Endodermal cell (in vitro differentiated cells): ENCODE data around the gene MOV10L1. TPM values are rescaled to one million over a fixed set of nuclear protein-coding genes. Genes with fewer than 3 reads are reported as not detected.

Source experiments
- DNase-seq: peaks from one replicate; pipeline ENCODE4 v3.0.0-alpha.2; 2017
- H3K27ac ChIP-seq: 2 replicates; pipeline ENCODE4 v1.5.1; 2013; ENCODE audit warnings: mild to moderate bottlenecking, low read depth, low read length, moderate library complexity
- H3K27me3 ChIP-seq: 2 replicates; pipeline ENCODE4 v1.6.1; 2013; ENCODE audit warnings: mild to moderate bottlenecking, low read length, moderate library complexity; ENCODE audit not compliant: insufficient read depth, control insufficient read depth, poor library complexity, severe bottlenecking
- H3K36me3 ChIP-seq: 2 replicates; pipeline ENCODE4 v1.7.0; 2013; ENCODE audit warnings: mild to moderate bottlenecking, low read length, moderate library complexity; ENCODE audit not compliant: control insufficient read depth, insufficient read depth
- H3K4me1 ChIP-seq: one replicate; pipeline ENCODE4 v1.7.0; 2013; ENCODE audit warnings: low read length; ENCODE audit not compliant: control insufficient read depth, insufficient read depth
- H3K4me3 ChIP-seq: 2 replicates; pipeline ENCODE4 v1.5.1; 2013; ENCODE audit warnings: mild to moderate bottlenecking, low read length, moderate library complexity
- H3K9ac ChIP-seq: 2 replicates; pipeline ENCODE4 v1.6.1; 2013; ENCODE audit warnings: mild to moderate bottlenecking, low read length, moderate library complexity; ENCODE audit not compliant: poor library complexity, severe bottlenecking; ENCODE audit errors: extremely low read depth
- H3K9me3 ChIP-seq: 2 replicates; pipeline ENCODE4 v1.6.1; 2013; ENCODE audit warnings: mild to moderate bottlenecking, low read length, moderate library complexity; ENCODE audit not compliant: control insufficient read depth
- H3K27ac Mint-ChIP-seq: 2 replicates; pipeline ENCODE4 v1.8.0; 2020; ENCODE audit warnings: mixed read lengths
- H3K27me3 Mint-ChIP-seq: 2 replicates; pipeline ENCODE4 v1.8.0; 2021; ENCODE audit warnings: mild to moderate bottlenecking, mixed read lengths; ENCODE audit not compliant: insufficient read depth
- H3K36me3 Mint-ChIP-seq: 2 replicates; pipeline ENCODE4 v1.8.0; 2020; ENCODE audit warnings: low read depth, mixed read lengths
- H3K4me1 Mint-ChIP-seq: 2 replicates; pipeline ENCODE4 v1.8.0; 2020; ENCODE audit warnings: mixed read lengths
- H3K4me3 Mint-ChIP-seq: 2 replicates; pipeline ENCODE4 v1.8.0; 2020; ENCODE audit warnings: mild to moderate bottlenecking, moderate library complexity, mixed read lengths
- H3K9me3 Mint-ChIP-seq: 2 replicates; pipeline ENCODE4 v1.8.0; 2020; ENCODE audit warnings: mild to moderate bottlenecking, mixed read lengths
- WGBS, 2 experiments: methylation state at CpG; one replicate each; pipeline versions ENCODE4 v1.1.5 to v1.1.7; 2013; ENCODE audit warnings: missing lambda C conversion rate in 2 of 2, mixed read lengths in 1 of 2; ENCODE audit not compliant: insufficient coverage in 1 of 2, insufficient read length in 1 of 2; 5-methylcytosine and 5-hydroxymethylcytosine counted together
- total RNA-seq, 2 donors: library from RNA; stranded (reverse); fragmentation: NEBNext Ultra II Directional in 1 of 2; extraction: Animal tissue kit (Norgen Biotek cat#: 25700) in 1 of 2; gene quantifications; 2 replicates in 1 of 2; 3 replicates in 1 of 2; pipeline ENCODE4 v1.2.1, GENCODE V29; 2021
- TF ChIP-seq, protein P1 (sequence below): fragments of 200-600 bp; sonication (generic); conservative IDR thresholded peaks from 2 replicates; pipeline ENCODE4 v1.5.0; 2021; ENCODE audit warnings: antibody characterized with exemption, mild to moderate bottlenecking

The MOV10L1 gene
- total RNA-seq, 2 donors from 2014 or later = 0.31 TPM; not detected in 1

DNA sequence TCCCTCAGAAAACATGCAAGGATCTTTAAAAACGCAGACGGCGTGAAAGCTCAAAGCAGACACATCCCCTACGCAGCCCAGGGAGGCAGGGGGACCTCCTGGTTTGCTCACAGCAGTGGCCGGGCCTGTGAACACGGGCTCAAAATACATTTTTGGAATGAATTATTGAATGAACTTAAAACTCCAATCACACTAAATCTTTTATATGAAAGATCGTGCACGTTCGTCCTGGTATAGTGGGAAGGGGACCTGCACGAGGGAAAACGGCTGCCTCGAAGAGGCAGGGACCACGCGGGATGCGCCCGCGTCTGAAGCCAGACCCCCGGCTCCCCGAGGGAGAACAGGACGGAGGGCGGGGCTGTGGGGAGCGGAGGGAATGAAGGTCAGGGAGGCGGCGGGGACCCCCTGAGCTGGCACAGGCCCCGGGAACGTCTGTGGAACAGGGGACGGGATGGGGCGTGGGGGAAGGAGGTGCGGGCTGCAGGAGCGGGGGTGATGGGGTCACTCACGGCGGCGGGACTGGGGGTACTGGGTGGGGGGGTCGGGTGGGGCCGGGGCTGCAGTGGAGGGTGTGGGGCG, 79.5 kb downstream of the MOV10L1 start:
- Histone ChIP-seq H3K9me3 (no peaks in the 10 kb centered on the region), H3K36me3 (no peaks in the 10 kb centered on the region), H3K27ac (no peak overlapping the region), H3K4me3 (no peak overlapping the region), H3K9ac (no peak overlapping the region), H3K4me1 (no peaks in the 10 kb centered on the region), H3K27me3 (peaks cover 25% of the 10 kb centered on the region)
- DNase-seq = no peak
- peaks cover 34% of the 10 kb centered on the region for H3K27me3 Mint-ChIP-seq
- H3K4me3 Mint-ChIP-seq = peak overlapping the region; percentile 75
- TF ChIP-seq, protein P1, sequence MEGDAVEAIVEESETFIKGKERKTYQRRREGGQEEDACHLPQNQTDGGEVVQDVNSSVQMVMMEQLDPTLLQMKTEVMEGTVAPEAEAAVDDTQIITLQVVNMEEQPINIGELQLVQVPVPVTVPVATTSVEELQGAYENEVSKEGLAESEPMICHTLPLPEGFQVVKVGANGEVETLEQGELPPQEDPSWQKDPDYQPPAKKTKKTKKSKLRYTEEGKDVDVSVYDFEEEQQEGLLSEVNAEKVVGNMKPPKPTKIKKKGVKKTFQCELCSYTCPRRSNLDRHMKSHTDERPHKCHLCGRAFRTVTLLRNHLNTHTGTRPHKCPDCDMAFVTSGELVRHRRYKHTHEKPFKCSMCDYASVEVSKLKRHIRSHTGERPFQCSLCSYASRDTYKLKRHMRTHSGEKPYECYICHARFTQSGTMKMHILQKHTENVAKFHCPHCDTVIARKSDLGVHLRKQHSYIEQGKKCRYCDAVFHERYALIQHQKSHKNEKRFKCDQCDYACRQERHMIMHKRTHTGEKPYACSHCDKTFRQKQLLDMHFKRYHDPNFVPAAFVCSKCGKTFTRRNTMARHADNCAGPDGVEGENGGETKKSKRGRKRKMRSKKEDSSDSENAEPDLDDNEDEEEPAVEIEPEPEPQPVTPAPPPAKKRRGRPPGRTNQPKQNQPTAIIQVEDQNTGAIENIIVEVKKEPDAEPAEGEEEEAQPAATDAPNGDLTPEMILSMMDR = no peak
- no peak overlapping the region for H3K27ac Mint-ChIP-seq
- H3K4me1 Mint-ChIP-seq = no peaks in the 10 kb centered on the region
- 29 to 33% methylated on average over 3 to 30 of the region's 36 CpGs for WGBS, 2 experiments
- H3K9me3 Mint-ChIP-seq = peaks cover 3% of the 10 kb centered on the region
- H3K36me3 Mint-ChIP-seq = no peaks in the 10 kb centered on the region

GRCh38 chr22:50169774-50170341, 80.1 kb downstream of the MOV10L1 start:
- H3K9me3 ChIP-seq = no peaks in the 10 kb centered on the region
- Mint-ChIP-seq H3K36me3 (no peaks in the 10 kb centered on the region), H3K9me3 (peaks cover 3% of the 10 kb centered on the region), H3K4me1 (no peaks in the 10 kb centered on the region), H3K4me3 (peak overlapping the region; percentile 75), H3K27ac (no peak overlapping the region), H3K27me3 (peaks cover 34% of the 10 kb centered on the region)
- H3K4me1 ChIP-seq = no peaks in the 10 kb centered on the region
- no peak overlapping the region for H3K4me3 ChIP-seq
- DNase-seq = peak; percentile 78
- no peak overlapping the region for H3K27ac ChIP-seq
- H3K9ac ChIP-seq = no peak overlapping the region
- H3K27me3 ChIP-seq = peaks cover 25% of the 10 kb centered on the region
- WGBS, 2 experiments = 0% methylated on average over 64 of the region's 70 CpGs; no CpG with 5 or more reads in 1 of the 2 experiments
- TF ChIP-seq, protein P1 = peak; percentile 27
- no peaks in the 10 kb centered on the region for H3K36me3 ChIP-seq

DNA sequence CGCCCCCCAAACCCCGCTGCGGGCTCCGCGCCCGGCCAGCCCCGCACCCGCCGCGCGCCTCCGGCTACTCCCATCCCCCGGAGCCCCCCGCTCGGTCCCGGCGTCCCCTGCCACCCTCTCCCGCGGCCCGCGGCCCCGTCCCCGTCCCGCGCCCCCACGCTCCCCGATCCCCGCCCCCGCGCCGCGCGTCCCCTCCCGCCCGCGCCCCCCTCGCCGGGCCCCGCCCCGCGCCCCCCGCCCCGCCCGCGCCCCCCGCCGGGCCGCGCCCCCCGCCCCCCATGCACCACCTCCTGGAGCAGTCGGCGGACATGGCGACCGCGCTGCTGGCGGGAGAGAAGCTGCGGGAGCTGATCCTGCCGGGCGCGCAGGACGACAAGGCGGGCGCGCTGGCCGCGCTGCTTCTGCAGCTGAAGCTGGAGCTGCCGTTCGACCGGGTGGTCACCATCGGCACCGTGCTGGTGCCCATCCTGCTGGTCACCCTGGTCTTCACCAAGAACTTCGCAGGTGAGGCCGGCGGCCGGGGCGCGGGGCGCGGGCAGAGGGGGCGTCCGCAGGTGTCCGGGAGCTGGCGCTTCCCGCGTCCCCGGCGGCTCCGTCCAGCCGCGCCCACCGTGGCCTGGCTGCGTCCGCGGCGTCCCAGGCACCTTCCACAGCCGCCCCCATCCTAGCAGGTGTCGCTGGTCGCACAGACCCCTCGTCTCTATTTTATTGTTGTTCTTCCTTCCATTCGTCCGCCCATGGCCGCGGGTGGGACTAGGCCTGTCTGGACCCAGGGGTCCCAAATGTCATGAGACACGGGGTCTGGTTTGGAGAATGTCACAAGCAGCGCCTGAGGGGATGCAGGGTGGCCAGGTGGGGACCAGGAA, 80.9 kb downstream of the MOV10L1 start, which contains the start of gene PANX2:
Gene PANX2 (plus strand): TSS at position 279 of the 866 bp plus-strand sequence. CDS start 0 bp downstream, at position 279.
- Mint-ChIP-seq H3K4me3 (peak within 1 kb of the TSS; percentile 75), H3K9me3 (peaks cover 3% of the 10 kb centered on the region), H3K27me3 (peaks cover 34% of the 10 kb centered on the region), H3K36me3 (no peaks in the 10 kb centered on the region), H3K27ac (peak within 1 kb of the TSS; percentile 52), H3K4me1 (no peaks in the 10 kb centered on the region)
- WGBS, 2 experiments = 6 to 16% methylated on average over 31 to 86 of the region's 105 CpGs
- TF ChIP-seq, protein P1 = no peak
- Histone ChIP-seq H3K9me3 (no peaks in the 10 kb centered on the region), H3K9ac (no peak within 1 kb of the TSS), H3K4me3 (peak within 1 kb of the TSS; percentile 69), H3K27me3 (peaks cover 25% of the 10 kb centered on the region), H3K4me1 (no peaks in the 10 kb centered on the region), H3K27ac (no peak within 1 kb of the TSS), H3K36me3 (no peaks in the 10 kb centered on the region)
- DNase-seq = peak; percentile 74
